HepG2 (cell line): ENCODE measurements around the gene AURKA. TPM values are rescaled to one million over a fixed set of nuclear protein-coding genes. Genes with fewer than 3 reads are reported as not detected.

Experiments
- ATAC-seq: fragments of 200-7000 bp; cut with Tn5 transposase; 3 replicates; pipeline ENCODE4 v1.9.1; 2020; ENCODE audit warnings: mild to moderate bottlenecking, moderate library complexity
- BruUV-seq: library from RNA; stranded (reverse); fragments of 400-500 nt; replicated peaks from 2 replicates; lab custom pipeline; 2021; lab: Mats Ljungman, UMichigan
- CTCF ChIA-PET: fragments of 300-600 bp; formaldehyde crosslinking; extraction: SDS; loops from one replicate; lab custom pipeline; 2021; ENCODE audit warnings: low total read pairs, inconsistent platforms, low intra/inter-chr PET ratio; lab: Yijun Ruan, JAX
- POLR2A ChIA-PET: fragments of 350-600 bp; sonication (Branson Sonifier 250); formaldehyde crosslinking; loops from one replicate; lab custom pipeline; 2020; ENCODE audit warnings: antibody characterized with exemption, inconsistent platforms; lab: Yijun Ruan, JAX
- DNase-seq: peaks from one replicate; pipeline ENCODE4 v3.0.0-alpha.2; 2015; ENCODE audit warnings: low spot score
- FAIRE-seq: peaks from 3 replicates; lab custom pipeline; 2011; peaks lifted over from hg19 to GRCh38; lab: Jason Lieb, UNC
- H2AFZ ChIP-seq: one replicate; pipeline ENCODE4 v1.6.1; 2011; ENCODE audit warnings: low read length, inconsistent platforms
- H3K27ac ChIP-seq: fragments of 300-600 bp; 3 replicates; pipeline ENCODE4 v1.8.0; 2011; ENCODE audit warnings: mixed run types, mild to moderate bottlenecking, mixed read lengths, low read length, inconsistent platforms; ENCODE audit not compliant: insufficient read depth; ENCODE audit errors: extremely low read length
- H3K27me3 ChIP-seq, 2 experiments: fragments of 200-600 bp in 1 of 2; 2 replicates in 1 of 2; 3 replicates in 1 of 2; pipeline versions ENCODE4 v1.6.0 to v1.8.0; 2011; ENCODE audit warnings: low read length in 2 of 2, mild to moderate bottlenecking in 2 of 2, moderate library complexity in 2 of 2, inconsistent platforms in 1 of 2; ENCODE audit not compliant: insufficient read depth in 2 of 2, control insufficient read depth in 1 of 2
- H3K36me3 ChIP-seq, 2 experiments: fragments of 200-600 bp in 1 of 2; replicated peaks in 1 of 2; 2 replicates in 1 of 2; 3 replicates in 1 of 2; pipeline versions ENCODE4 v1.5.1 to v1.8.0; 2011; ENCODE audit warnings: low read length in 2 of 2, inconsistent platforms in 1 of 2; ENCODE audit not compliant: insufficient read depth in 2 of 2, control insufficient read depth in 1 of 2
- H3K4me1 ChIP-seq: 2 replicates; pipeline ENCODE4 v1.5.1; 2012; ENCODE audit warnings: low read length, inconsistent platforms; ENCODE audit not compliant: insufficient read depth
- H3K4me2 ChIP-seq: 2 replicates; pipeline ENCODE4 v1.6.0; 2011; ENCODE audit warnings: low read depth, low read length, inconsistent platforms
- H3K4me3 ChIP-seq, 3 experiments: fragments of 200-600 bp in 1 of 3; sonication (generic), shearing (Covaris generic) in 1 of 3; replicated peaks in 1 of 3; 2 replicates each; pipeline ENCODE4 v1.5.1; 2011 to 2016; ENCODE audit warnings: low read length in 3 of 3, inconsistent platforms in 2 of 3, low read depth in 2 of 3, mild to moderate bottlenecking in 2 of 3, control low read depth in 1 of 3, mixed read lengths in 1 of 3; ENCODE audit not compliant: insufficient read depth in 1 of 3
- H3K79me2 ChIP-seq: one replicate; pipeline ENCODE4 v1.6.1; 2011; ENCODE audit warnings: low read length, inconsistent platforms; ENCODE audit not compliant: insufficient read depth
- H3K9ac ChIP-seq: 2 replicates; pipeline ENCODE4 v1.6.0; 2011; ENCODE audit warnings: mild to moderate bottlenecking, low read depth, low read length, inconsistent platforms; ENCODE audit not compliant: insufficient read depth
- H3K9me3 ChIP-seq: 2 replicates; pipeline ENCODE4 v1.5.1; 2012; ENCODE audit warnings: mild to moderate bottlenecking, low read length
- H4K20me1 ChIP-seq: 2 replicates; pipeline ENCODE4 v1.6.0; 2011; ENCODE audit warnings: inconsistent platforms, mild to moderate bottlenecking, low read length, moderate library complexity; ENCODE audit not compliant: insufficient read depth
- CBX5 ChIP-seq: sonication (generic); formaldehyde crosslinking; IDR thresholded peaks from 2 replicates; pipeline ENCODE4 v1.4.0; 2020; ENCODE audit warnings: missing genetic modification reagents, borderline replicate concordance
- CENPT ChIP-seq: sonication (generic); formaldehyde crosslinking; IDR thresholded peaks from 2 replicates; pipeline ENCODE4 v1.8.0; 2022; ENCODE audit warnings: low read depth, mild to moderate bottlenecking, moderate library complexity, missing genetic modification reagents
- ETV5 ChIP-seq: IDR thresholded peaks from 2 replicates; pipeline ENCODE4 v1.6.1; 2018; ENCODE audit warnings: missing biosample characterization, missing genetic modification reagents, inconsistent platforms, borderline replicate concordance
- GABPB1 ChIP-seq: IDR thresholded peaks from 2 replicates; pipeline ENCODE4 v1.6.1; 2016; ENCODE audit warnings: mild to moderate bottlenecking, missing genetic modification reagents, moderate library complexity, missing compliant biosample characterization
- GPBP1L1 ChIP-seq: sonication (generic); formaldehyde crosslinking; IDR thresholded peaks from 2 replicates; pipeline ENCODE4 v1.5.0; 2020; ENCODE audit warnings: mild to moderate bottlenecking, missing genetic modification reagents
- HOXA5 ChIP-seq: sonication (generic); formaldehyde crosslinking; IDR thresholded peaks from 2 replicates; pipeline ENCODE4 v1.4.0; 2020; ENCODE audit warnings: missing genetic modification reagents
- IRF9 ChIP-seq: sonication (generic); formaldehyde crosslinking; IDR thresholded peaks from 2 replicates; pipeline ENCODE4 v1.8.0; 2022; ENCODE audit warnings: missing genetic modification reagents, mild to moderate bottlenecking, borderline replicate concordance
- KDM6A ChIP-seq: IDR thresholded peaks from 2 replicates; pipeline ENCODE4 v1.6.1; 2016; ENCODE audit warnings: low read depth
- TBX3 ChIP-seq: fragments of 450-650 bp; IDR thresholded peaks from 2 replicates; pipeline ENCODE4 v1.6.1; 2017; ENCODE audit warnings: antibody characterized with exemption, mild to moderate bottlenecking, inconsistent platforms, borderline replicate concordance
- TOE1 ChIP-seq: sonication (generic); formaldehyde crosslinking; IDR thresholded peaks from 2 replicates; pipeline ENCODE4 v1.4.0; 2020; ENCODE audit warnings: mild to moderate bottlenecking, missing genetic modification reagents
- U2AF1 ChIP-seq: fragments of 200-400 bp; formaldehyde crosslinking; optimal IDR thresholded peaks from 2 replicates; pipeline ENCODE3; 2017; ENCODE audit warnings: mild to moderate bottlenecking, low read depth, low read length
- ZNF326 ChIP-seq: sonication (generic); formaldehyde crosslinking; IDR thresholded peaks from 2 replicates; pipeline ENCODE4 v1.4.0; 2020; ENCODE audit warnings: missing genetic modification reagents, borderline replicate concordance
- ZNF362 ChIP-seq: sonication (generic); formaldehyde crosslinking; IDR thresholded peaks from 2 replicates; pipeline ENCODE4 v1.4.0; 2020; ENCODE audit warnings: missing genetic modification reagents, mild to moderate bottlenecking, borderline replicate concordance
- ZSCAN30 ChIP-seq: sonication (generic); formaldehyde crosslinking; IDR thresholded peaks from 2 replicates; pipeline ENCODE4 v1.5.0; 2020; ENCODE audit warnings: mild to moderate bottlenecking, missing genetic modification reagents
- WGBS: methylation state at CpG from one replicate; pipeline ENCODE4 v1.1.6; 2017; ENCODE audit warnings: low lambda C conversion rate; 5-methylcytosine and 5-hydroxymethylcytosine counted together
- in situ Hi-C: cut with HindIII; loops from 2 replicates; pipeline ENCODE4 v1.10.0; 2017; ENCODE audit warnings: low pct_unique_long_range_greater_than_20kb; ENCODE audit not compliant: extremely low pct_ligation_motif_present
- intact Hi-C: fragments of 100-400 bp; cut with micrococcal nuclease; formaldehyde crosslinking; loops from one replicate; pipeline ENCODE4 v1.10.0; 2022; ENCODE audit not compliant: unreplicated experiment
- polyA plus RNA-seq, 8 experiments: library from polyadenylated mRNA; depleted of rRNA in 3 of 8; stranded (reverse) in 7 of 8; unstranded in 1 of 8; fragments of >200 nt; fragmentation: Illumina TruSeq in 4 of 8; extraction: Trizol in 4 of 8; gene quantifications; 2 replicates each; pipeline versions ENCODE4 v1.2.1 to v1.2.3, GENCODE V29; 2011 to 2016; ENCODE audit warnings: low read depth in 4 of 8, missing spikeins in 1 of 8, mixed read lengths in 1 of 8; ENCODE audit not compliant: insufficient read depth in 1 of 8
- total RNA-seq, 5 experiments: library from RNA; depleted of rRNA; stranded (reverse); fragments of >200 nt; fragmentation: Illumina TruSeq; extraction: Trizol; gene quantifications; 2 replicates each; pipeline ENCODE4 v1.2.3, GENCODE V29; 2016; ENCODE audit warnings: low read depth in 1 of 5

The AURKA gene
- total and polyA plus RNA-seq, 2 of the 13 experiments (the other 11 are each of a cell fraction or from before 2014, with no cell fraction given) = 96.4 to 224 TPM

- TF ChIP-seq U2AF1 = no peak
- TF ChIP-seq CENPT (CRISPR knock-in tag) = no peak
- no peak for TF ChIP-seq ZSCAN30 (CRISPR knock-in tag)
- TF ChIP-seq ETV5 = no peak
- ChIA-PET POLR2A (no interaction called here), CTCF (no interaction called here)
- Histone ChIP-seq H3K79me2 (peaks cover 75% of the 10 kb centered on the region), H3K4me2 (no peak overlapping the region), H3K27ac (no peak overlapping the region), H3K4me3 (no peak overlapping the region), H3K4me1 (peaks cover 54% of the 10 kb centered on the region), H2AFZ (no peak overlapping the region), H3K27me3 (no peaks in the 10 kb centered on the region), H3K36me3 (peaks cover 30 to 81% of the 10 kb centered on the region in 2 experiments), H3K9ac (no peak overlapping the region), H4K20me1 (no peaks in the 10 kb centered on the region), H3K9me3 (no peaks in the 10 kb centered on the region)
- intact Hi-C loops (no loop called here), in situ Hi-C loops (no loop called here)
- FAIRE-seq = no peak
- no peak for ATAC-seq
- no peak for DNase-seq
- 97% methylated on average over 4 of the region's 4 CpGs for WGBS
- BruUV-seq = no TSS peak
These were observed 6.9 kb downstream of the AURKA start for GRCh38 chr20:56385130-56385529.

- DNase-seq (no peak), FAIRE-seq (no peak), ATAC-seq (no peak; the same call in 2 of the 3 replicates)
- Histone ChIP-seq H3K27me3 (no peaks in the 10 kb centered on the region), H3K9me3 (no peaks in the 10 kb centered on the region), H3K9ac (no peak overlapping the region), H3K27ac (no peak overlapping the region), H3K4me3 (no peak overlapping the region), H3K4me1 (peaks cover 36% of the 10 kb centered on the region), H4K20me1 (no peaks in the 10 kb centered on the region), H2AFZ (no peak overlapping the region), H3K4me2 (no peak overlapping the region), H3K79me2 (peaks cover 72% of the 10 kb centered on the region), H3K36me3 (peaks cover 35 to 79% of the 10 kb centered on the region in 2 experiments)
- intact Hi-C loops (no loop called here), in situ Hi-C loops (no loop called here)
- TF ChIP-seq CENPT (CRISPR knock-in tag) = no peak
- no peak for TF ChIP-seq IRF9 (CRISPR knock-in tag)
- TF ChIP-seq CBX5 (CRISPR knock-in tag) = no peak
- no peak for TF ChIP-seq GABPB1 (CRISPR knock-in tag)
- no peak for TF ChIP-seq TBX3
- TF ChIP-seq TOE1 = no peak
- no peak for TF ChIP-seq GPBP1L1 (CRISPR knock-in tag)
- TF ChIP-seq KDM6A (CRISPR knock-in tag) = no peak
- TF ChIP-seq HOXA5 (CRISPR knock-in tag) = no peak
- no peak for TF ChIP-seq ZNF362 (CRISPR knock-in tag)
- no peak for TF ChIP-seq ZNF326 (CRISPR knock-in tag)
- WGBS = 98% methylated on average over 8 of the region's 8 CpGs
- POLR2A ChIA-PET = interaction anchor here (0.8 to 3.6 kb wide), 4 partner anchors 9 to 25 kb away, joined by 3 to 17 read pairs (median 4); partner anchors contain the start of genes AURKA, CSTF1 and FAM210B
- CTCF ChIA-PET = no interaction called here
- BruUV-seq = no TSS peak
These were observed 8.7 kb downstream of the AURKA start for GRCh38 chr20:56383334-56383733.
